HG03342 (cell line): Measurements from ENCODE around the gene SALL2.

Experiments
- ATAC-seq: cut with Tn5 transposase; IDR thresholded peaks from one replicate; pipeline ENCODE4 v1.9.1; 2021; ENCODE audit warnings: mild to moderate bottlenecking, moderate library complexity; ENCODE audit not compliant: unreplicated experiment

The SALL2 gene

DNA sequence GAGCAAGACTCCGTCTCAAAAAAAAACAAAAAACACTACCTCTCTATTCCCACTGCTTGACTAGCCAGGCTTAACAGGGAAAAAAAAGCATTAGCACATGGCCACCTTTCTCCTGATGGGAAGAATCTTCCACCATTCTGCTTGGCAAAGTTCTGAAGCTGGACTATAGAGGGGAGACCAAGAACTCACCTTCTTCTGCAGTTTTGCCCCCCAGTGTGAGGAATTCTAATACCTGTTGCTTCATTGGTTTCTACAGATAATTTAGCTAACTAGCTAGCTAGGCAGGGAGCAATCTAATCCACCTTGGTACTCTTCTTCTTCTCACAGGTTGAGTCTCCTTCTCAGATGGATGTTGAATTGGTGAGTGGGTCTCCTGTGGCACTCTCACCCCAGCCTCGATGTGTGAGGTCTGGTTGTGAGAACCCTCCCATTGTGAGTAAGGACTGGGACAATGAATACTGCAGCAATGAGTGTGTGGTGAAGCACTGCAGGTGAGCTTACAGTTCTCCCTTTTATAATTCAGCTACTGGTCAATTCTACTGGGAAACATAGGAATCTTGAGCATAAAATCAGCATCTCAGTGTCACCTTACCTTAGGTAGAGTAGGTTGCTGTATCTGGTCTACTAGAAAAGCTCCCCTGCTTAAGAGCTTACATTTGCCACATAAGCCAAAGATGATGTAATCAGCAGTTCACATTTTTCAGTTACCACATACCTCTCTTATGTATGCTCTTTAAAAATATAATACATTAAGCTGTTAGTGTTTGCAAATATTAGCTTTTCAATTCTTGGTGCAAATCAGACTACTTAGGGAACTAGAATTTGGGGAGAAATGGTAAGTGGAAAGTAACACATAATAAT lies 31.0 kb downstream of the SALL2 start:
- ATAC-seq, result no peak

DNA sequence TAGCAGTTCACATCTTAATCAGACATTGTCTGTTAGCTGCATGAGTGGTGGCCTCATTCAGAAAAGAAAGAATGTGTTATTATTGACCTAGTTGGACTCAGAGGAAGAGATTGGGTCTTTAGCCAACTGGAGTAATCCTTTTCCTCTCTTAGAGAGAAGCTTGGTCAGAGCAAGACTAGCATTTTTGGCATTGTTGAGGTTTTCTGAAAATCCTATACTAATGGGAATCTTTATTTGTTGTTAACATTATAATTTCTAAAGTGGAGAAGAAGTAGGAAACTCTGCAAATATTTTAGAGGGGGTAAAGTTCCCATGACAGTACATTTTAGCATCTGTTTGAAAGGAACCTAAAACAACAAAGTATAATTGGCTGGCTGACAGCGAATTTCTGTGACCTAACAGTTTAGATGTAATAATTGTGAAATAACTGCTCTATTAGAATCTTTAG lies 39.5 kb downstream of the SALL2 start:
- no peak for ATAC-seq

DNA sequence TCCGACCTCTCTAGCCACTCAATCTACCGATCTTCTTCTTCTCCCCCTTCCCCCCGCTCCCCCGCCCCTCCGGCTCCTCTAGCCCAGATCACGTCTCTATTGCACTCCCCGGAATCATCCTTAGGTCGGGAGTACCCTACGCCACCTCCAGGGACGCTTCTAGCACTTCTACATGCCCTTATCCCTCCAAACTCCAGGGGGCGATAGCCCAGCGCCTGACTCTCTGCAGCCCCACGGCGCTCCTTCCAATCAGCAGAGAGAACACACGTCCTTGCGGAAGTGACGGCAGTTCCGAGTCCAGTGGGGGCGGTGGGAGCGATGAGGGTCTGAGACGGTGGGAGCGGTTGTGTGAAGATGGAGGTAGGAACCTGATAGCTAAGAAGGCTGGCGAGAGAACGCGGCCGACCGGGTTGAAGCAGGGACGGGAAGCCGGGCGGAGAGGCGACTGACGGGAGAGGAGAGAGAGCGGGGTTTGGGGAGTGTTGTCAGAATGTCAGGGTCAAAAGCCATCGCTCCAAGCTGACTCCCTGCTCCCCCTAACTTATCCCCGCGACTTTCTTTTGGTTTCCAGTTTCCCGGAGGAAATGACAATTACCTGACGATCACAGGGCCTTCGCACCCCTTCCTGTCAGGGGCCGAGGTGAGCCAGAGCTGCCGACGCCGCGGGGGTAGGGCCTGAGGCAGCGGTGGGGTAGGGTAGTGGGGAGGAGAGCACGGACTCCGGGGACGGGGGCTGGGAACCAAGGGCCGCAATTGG lies 49.0 kb downstream of the SALL2 start, which contains the start of the genes RAB2B and TOX4:
Gene RAB2B (minus strand): TSS at position 35 of the 757 bp plus-strand sequence. CDS start 87 bp downstream, outside the sequence.
Gene TOX4 (plus strand): TSS at position 271 of the 757 bp plus-strand sequence. CDS start 84 bp downstream, at position 355.
- ATAC-seq, result peak; percentile 99

- no peak for ATAC-seq
Observed at GRCh38 chr14:21476523-21476924, 49.6 kb downstream of the SALL2 start.

DNA sequence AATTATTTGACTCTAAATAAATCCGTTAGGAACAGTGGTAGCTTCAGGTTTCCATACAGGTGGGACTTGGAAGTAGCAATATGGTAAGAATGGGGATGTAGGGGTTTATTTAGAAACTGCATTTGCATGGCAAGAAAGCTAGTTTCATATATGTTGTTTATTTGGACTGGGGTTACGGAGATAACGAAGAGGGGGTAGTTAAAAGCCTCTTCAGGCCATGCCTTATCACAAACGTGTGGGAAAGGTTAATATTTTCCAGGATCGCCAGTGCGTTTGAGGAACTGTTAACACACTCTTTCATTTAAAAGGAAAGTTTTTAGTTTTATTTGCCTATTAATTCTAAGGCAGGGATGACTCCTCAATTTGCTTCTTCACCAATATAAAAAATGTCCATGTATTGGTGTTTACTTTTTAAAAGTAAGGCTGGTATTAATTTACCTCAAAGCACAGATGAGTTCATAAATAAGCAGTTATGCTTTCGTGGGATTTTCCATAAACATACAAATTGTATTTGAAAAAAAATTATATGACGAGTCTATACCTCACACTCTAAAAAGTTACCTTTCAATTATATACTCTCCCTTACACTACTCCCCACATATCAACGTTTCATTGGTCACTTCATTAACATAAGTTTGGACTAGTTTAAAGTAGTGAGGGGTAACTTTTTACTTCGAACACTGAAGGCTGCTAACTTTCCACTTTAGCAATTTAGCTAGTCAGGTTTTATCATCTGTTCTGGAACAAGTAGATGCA lies 50.2 kb downstream of the SALL2 start:
- ATAC-seq, result no peak
